MG63 (cell line): ENCODE data around the gene HOTAIR. TPM values are rescaled to one million over a fixed set of nuclear protein-coding genes. Genes with fewer than 3 reads are reported as not detected.

Experiments used
- DNase-seq: peaks from one replicate; pipeline ENCODE4 v3.0.0-alpha.2; 2020
- H3K27me3 ChIP-seq: fragments of 250-450 bp; sonication (Bioruptor Pico); 2 replicates; pipeline ENCODE4 v1.5.1; 2020; ENCODE audit warnings: mild to moderate bottlenecking, moderate library complexity
- H3K36me3 ChIP-seq: fragments of 250-450 bp; sonication (Bioruptor Pico); 2 replicates; pipeline ENCODE4 v1.5.1; 2020; ENCODE audit warnings: mild to moderate bottlenecking, moderate library complexity
- H3K4me3 ChIP-seq: fragments of 250-450 bp; sonication (Bioruptor Pico); 2 replicates; pipeline ENCODE4 v1.5.1; 2020; ENCODE audit warnings: mild to moderate bottlenecking, moderate library complexity
- H3K9me3 ChIP-seq: fragments of 250-450 bp; sonication (Bioruptor Pico); 2 replicates; pipeline ENCODE4 v1.5.1; 2020; ENCODE audit warnings: mild to moderate bottlenecking, moderate library complexity
- total RNA-seq: library from RNA; depleted of rRNA; stranded (reverse); fragments of >200 nt; shearing (Covaris generic); gene quantifications from 2 replicates; pipeline ENCODE4 v1.2.3, GENCODE V29; 2014; ENCODE audit warnings: low replicate concordance

Gene HOTAIR
- total RNA-seq, 1 experiment from 2014 or later = 4.2 TPM

GRCh38 chr12:53938326-53939140 is 36.2 kb downstream of the HOTAIR start, which contains the start of gene HOXC13:
TSS of gene HOXC13 (plus strand) at chr12:53938831. CDS start at chr12:53938907, 76 bp downstream.
- Histone ChIP-seq H3K36me3 (no peaks in the 10 kb centered on the region), H3K4me3 (peak within 1 kb of the TSS; percentile 63), H3K9me3 (no peaks in the 10 kb centered on the region), H3K27me3 (no peaks in the 10 kb centered on the region)
- DNase-seq = peak; percentile 99

- no peaks in the 10 kb centered on the region for H3K9me3 ChIP-seq
- H3K36me3 ChIP-seq = no peaks in the 10 kb centered on the region
- peak overlapping the region; percentile 63 for H3K4me3 ChIP-seq
- DNase-seq = no peak
- H3K27me3 ChIP-seq = no peaks in the 10 kb centered on the region
Measured at GRCh38 chr12:53937596-53938325, 37.0 kb downstream of the HOTAIR start.

GRCh38 chr12:53937099-53937498 is 37.7 kb downstream of the HOTAIR start:
- H3K36me3 ChIP-seq = no peaks in the 10 kb centered on the region
- H3K4me3 ChIP-seq = no peak overlapping the region
- no peak for DNase-seq
- no peaks in the 10 kb centered on the region for H3K9me3 ChIP-seq
- no peaks in the 10 kb centered on the region for H3K27me3 ChIP-seq

- H3K4me3 ChIP-seq = no peak overlapping the region
- H3K36me3 ChIP-seq = no peaks in the 10 kb centered on the region
- DNase-seq = no peak
- H3K9me3 ChIP-seq = no peaks in the 10 kb centered on the region
- no peaks in the 10 kb centered on the region for H3K27me3 ChIP-seq
Measured at GRCh38 chr12:53935383-53936341, 39.1 kb downstream of the HOTAIR start.

GRCh38 chr12:53932915-53933314 is 41.8 kb downstream of the HOTAIR start:
- H3K4me3 ChIP-seq = no peak overlapping the region
- no peaks in the 10 kb centered on the region for H3K36me3 ChIP-seq
- peaks cover 2% of the 10 kb centered on the region; the same call in 1 of the 2 replicates for H3K27me3 ChIP-seq
- H3K9me3 ChIP-seq = no peaks in the 10 kb centered on the region
- no peak for DNase-seq

- Histone ChIP-seq H3K4me3 (no peak overlapping the region), H3K36me3 (no peaks in the 10 kb centered on the region), H3K27me3 (peaks cover 2% of the 10 kb centered on the region; the same call in 1 of the 2 replicates), H3K9me3 (no peaks in the 10 kb centered on the region)
- DNase-seq = no peak
Measured at GRCh38 chr12:53931844-53932581, 42.7 kb downstream of the HOTAIR start.

- Histone ChIP-seq H3K4me3 (peak overlapping the region; percentile 30), H3K9me3 (no peaks in the 10 kb centered on the region), H3K27me3 (peaks cover 2% of the 10 kb centered on the region; the same call in 1 of the 2 replicates), H3K36me3 (no peaks in the 10 kb centered on the region)
- DNase-seq = peak; percentile 66
Measured at GRCh38 chr12:53930591-53931255, 44.0 kb downstream of the HOTAIR start.

- no peaks in the 10 kb centered on the region for H3K36me3 ChIP-seq
- H3K27me3 ChIP-seq = peaks cover 2% of the 10 kb centered on the region; the same call in 1 of the 2 replicates
- no peak for DNase-seq
- no peak overlapping the region for H3K4me3 ChIP-seq
- no peaks in the 10 kb centered on the region for H3K9me3 ChIP-seq
Measured at GRCh38 chr12:53929527-53929926, 45.2 kb downstream of the HOTAIR start.

- H3K9me3 ChIP-seq = no peaks in the 10 kb centered on the region
- peaks cover 2% of the 10 kb centered on the region; the same call in 1 of the 2 replicates for H3K27me3 ChIP-seq
- no peaks in the 10 kb centered on the region for H3K36me3 ChIP-seq
- DNase-seq = peak; percentile 8
- H3K4me3 ChIP-seq = no peak overlapping the region
Measured at GRCh38 chr12:53928054-53928835, 46.5 kb downstream of the HOTAIR start.

- H3K4me3 ChIP-seq = no peak overlapping the region
Measured at GRCh38 chr12:53927220-53928029, 47.3 kb downstream of the HOTAIR start.

GRCh38 chr12:53924521-53925405 is 50.0 kb downstream of the HOTAIR start:
- H3K9me3 ChIP-seq = no peaks in the 10 kb centered on the region
- peak; percentile 84 for DNase-seq
- peaks cover 2% of the 10 kb centered on the region; the same call in 1 of the 2 replicates for H3K27me3 ChIP-seq
- no peak overlapping the region for H3K4me3 ChIP-seq
- no peaks in the 10 kb centered on the region for H3K36me3 ChIP-seq

More at GRCh38 chr12:53927220-53928029, 47.3 kb downstream of the HOTAIR start:
- Histone ChIP-seq H3K9me3 (no peaks in the 10 kb centered on the region), H3K27me3 (peaks cover 2% of the 10 kb centered on the region; the same call in 1 of the 2 replicates), H3K36me3 (no peaks in the 10 kb centered on the region)
- DNase-seq = no peak

GRCh38 chr12:53916788-53917655 is 57.7 kb downstream of the HOTAIR start:
- Histone ChIP-seq H3K4me3 (no peak overlapping the region), H3K36me3 (no peaks in the 10 kb centered on the region), H3K9me3 (no peaks in the 10 kb centered on the region), H3K27me3 (no peaks in the 10 kb centered on the region)
- DNase-seq = no peak
